22Rv1 (cell line): Measurements from ENCODE around the gene PARD3.

ENCODE experiments used
- H3K27ac ChIP-seq: fragments of 450-650 bp; 2 replicates; pipeline ENCODE4 v1.5.1; 2017
- CTCF ChIP-seq: fragments of 450-650 bp; IDR thresholded peaks from 2 replicates; pipeline ENCODE4 v1.5.1; 2017; ENCODE audit warnings: mild to moderate bottlenecking
- ZFX ChIP-seq: fragments of 450-650 bp; IDR thresholded peaks from 2 replicates; pipeline ENCODE4 v1.6.1; 2017; ENCODE audit warnings: antibody characterized with exemption, borderline replicate concordance

PARD3 gene

GRCh38 chr10:34139559-34139958, 675.5 kb downstream of the PARD3 start:
- no peak for TF ChIP-seq CTCF
- no peak for TF ChIP-seq ZFX
- H3K27ac ChIP-seq: no peak overlapping the region

DNA sequence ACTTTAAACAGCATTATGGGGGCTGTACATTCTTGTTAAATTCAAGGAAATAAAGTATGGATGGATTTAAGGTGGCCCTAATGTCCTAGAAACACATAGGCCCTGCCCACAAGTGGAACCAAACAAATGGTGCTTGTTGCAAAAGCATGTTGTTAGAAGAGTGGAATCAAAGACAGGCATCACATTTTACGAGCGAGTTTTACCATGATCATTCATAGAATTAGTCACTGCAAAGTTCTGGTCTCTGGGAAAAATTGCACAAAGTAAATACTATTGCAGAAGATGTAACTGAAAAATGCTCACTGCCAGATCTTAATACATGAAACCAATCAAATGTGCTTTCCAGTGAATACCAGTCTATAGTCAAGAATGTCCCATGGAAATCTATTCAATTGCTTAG, 677.1 kb downstream of the PARD3 start:
- H3K27ac ChIP-seq: no peak overlapping the region
- no peak for TF ChIP-seq ZFX
- no peak for TF ChIP-seq CTCF

DNA sequence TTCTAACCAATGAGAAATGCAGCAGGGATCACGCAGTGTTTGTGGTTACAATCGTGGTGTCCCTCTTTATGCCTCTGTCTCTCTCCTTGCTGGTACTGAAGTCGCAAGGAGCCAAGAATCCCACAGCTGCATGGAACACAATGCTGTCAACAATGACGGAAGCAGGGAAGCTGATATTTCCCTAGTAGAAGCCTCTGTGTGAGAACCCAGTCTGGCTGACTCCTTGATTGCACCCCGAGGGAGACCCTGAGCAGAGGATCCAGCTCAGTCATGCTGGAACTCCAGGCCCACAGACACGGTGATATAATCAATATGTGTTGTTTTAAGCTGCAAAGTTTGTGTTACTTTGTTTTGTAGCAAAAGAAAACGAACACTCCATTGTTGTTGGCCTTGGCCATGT, 677.9 kb downstream of the PARD3 start:
- no peak for TF ChIP-seq CTCF
- no peak overlapping the region for H3K27ac ChIP-seq

- TF ChIP-seq ZFX: no peak
- no peak for TF ChIP-seq CTCF
Observed at GRCh38 chr10:34135515-34135914, 679.6 kb downstream of the PARD3 start.

DNA sequence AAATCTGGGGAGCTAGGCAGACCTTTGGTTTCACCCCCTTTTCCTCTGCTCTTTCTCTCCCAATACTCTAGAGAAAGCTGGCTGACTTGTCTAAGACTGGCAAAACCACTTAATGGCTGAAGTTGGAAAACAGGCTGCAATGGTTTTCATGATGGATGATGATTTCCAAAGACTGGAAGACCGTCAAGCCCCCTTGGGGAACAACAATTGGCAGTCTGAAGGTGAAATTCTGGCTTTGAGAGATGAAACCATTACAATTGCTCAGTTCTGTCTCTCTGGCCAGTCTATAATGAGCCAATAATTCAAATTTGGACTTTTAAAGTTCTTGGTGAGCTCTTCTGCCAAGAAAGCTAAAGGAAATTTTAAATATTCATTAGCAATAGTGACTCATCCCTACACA, 680.5 kb downstream of the PARD3 start:
- TF ChIP-seq CTCF (no peak), ZFX (no peak)
- no peak overlapping the region for H3K27ac ChIP-seq

More at GRCh38 chr10:34135515-34135914, 679.6 kb downstream of the PARD3 start:
- H3K27ac ChIP-seq: no peak overlapping the region

DNA sequence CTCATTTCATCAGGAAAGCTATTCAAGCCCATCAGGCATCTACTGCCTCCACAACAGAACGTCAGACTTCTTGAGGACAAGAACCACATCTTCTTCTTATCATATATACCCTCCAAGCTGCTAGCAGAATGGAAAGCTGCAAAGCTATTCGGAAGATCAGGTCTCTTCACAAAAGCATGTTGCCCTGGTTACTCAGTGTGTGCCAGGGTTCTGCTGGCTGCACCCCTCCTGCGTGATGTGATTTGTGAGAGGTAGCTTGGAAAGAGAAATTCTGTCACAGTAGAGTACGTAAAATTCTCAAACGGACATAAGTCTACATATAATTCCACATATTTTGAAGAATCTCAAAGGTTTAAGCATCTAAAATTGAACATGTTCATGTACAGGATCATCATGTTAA, 681.7 kb downstream of the PARD3 start:
- TF ChIP-seq ZFX (no peak), CTCF (no peak)
- no peak overlapping the region for H3K27ac ChIP-seq

GRCh38 chr10:34131152-34131551, 683.9 kb downstream of the PARD3 start:
- no peak for TF ChIP-seq CTCF
- no peak for TF ChIP-seq ZFX
- no peak overlapping the region for H3K27ac ChIP-seq
